Thoracic aorta (tissue), 2 donors: ENCODE data around the gene TRMT1. TPM values are rescaled to one million over a fixed set of nuclear protein-coding genes. Genes with fewer than 3 reads are reported as not detected.
A peak's percentile ranks its signal among the peaks of the same experiment; 100 is the strongest.

Experiments
- ATAC-seq: fragments of 150-250 bp; one replicate; pipeline ENCODE4 v1.8.0; 2017; ENCODE audit warnings: low read depth; ENCODE audit not compliant: insufficient number of reproducible peaks, low FRiP score
- DNase-seq: peaks from one replicate; pipeline ENCODE4 v3.0.0-alpha.2; 2020; ENCODE audit warnings: low spot score
- H3K27ac ChIP-seq, 2 donors: fragments of 200-600 bp; sonication (generic); 1 replicate in 1 of 2; 2 replicates in 1 of 2; pipeline ENCODE4 v1.5.1; 2016; ENCODE audit warnings: mild to moderate bottlenecking in 2 of 2, moderate library complexity in 2 of 2
- H3K27me3 ChIP-seq: fragments of 200-600 bp; sonication (generic); replicated peaks from 2 replicates; pipeline ENCODE4 v1.6.0; 2016; ENCODE audit warnings: mild to moderate bottlenecking; ENCODE audit not compliant: insufficient read depth
- H3K36me3 ChIP-seq: fragments of 200-600 bp; sonication (generic); one replicate; pipeline ENCODE4 v1.5.1; 2016
- H3K4me1 ChIP-seq, 2 donors: fragments of 200-600 bp; sonication (generic); 1 replicate in 1 of 2; 2 replicates in 1 of 2; pipeline versions ENCODE4 v1.5.1 to v1.6.0; 2016; ENCODE audit warnings: low read depth in 2 of 2, mild to moderate bottlenecking in 1 of 2; ENCODE audit not compliant: control insufficient read depth in 1 of 2
- H3K4me3 ChIP-seq: fragments of 200-600 bp; sonication (generic); 2 replicates; pipeline ENCODE4 v1.5.1; 2016; ENCODE audit warnings: mild to moderate bottlenecking
- H3K9me3 ChIP-seq: fragments of 200-600 bp; sonication (generic); 2 replicates; pipeline ENCODE4 v1.5.1; 2016
- CTCF ChIP-seq: fragments of 200-600 bp; sonication (generic); IDR thresholded peaks from one replicate; pipeline ENCODE4 v1.5.1; 2019; ENCODE audit warnings: antibody characterized with exemption
- total RNA-seq, 2 donors: library from RNA; depleted of rRNA; stranded (reverse); fragments of >200 nt; gene quantifications; one replicate each; pipeline versions ENCODE4 v1.1.0 to v1.2.3, GENCODE V29; 2016

TRMT1 gene
- total RNA-seq, 2 donors from 2014 or later, result 35.3 to 52.3 TPM

- H3K4me1 ChIP-seq, result peaks cover 41 to 87% of the 10 kb centered on the region in 2 donors
- no peak for ATAC-seq
- peaks cover 36% of the 10 kb centered on the region for H3K36me3 ChIP-seq
- no peak for TF ChIP-seq CTCF
- no peak for DNase-seq
- H3K27ac ChIP-seq, result peak overlapping the region; percentile 88 to 90
- H3K27me3 ChIP-seq, result no peaks in the 10 kb centered on the region
- no peak overlapping the region for H3K4me3 ChIP-seq
- H3K9me3 ChIP-seq, result no peaks in the 10 kb centered on the region
Observed at GRCh38 chr19:13077240-13077639, 39.3 kb downstream of the TRMT1 start.

GRCh38 chr19:13076787-13077186 is 39.8 kb downstream of the TRMT1 start:
- H3K27ac ChIP-seq, result peak overlapping the region; percentile 88 to 90
- peaks cover 36% of the 10 kb centered on the region for H3K36me3 ChIP-seq
- DNase-seq, result no peak
- H3K9me3 ChIP-seq, result no peaks in the 10 kb centered on the region
- no peak overlapping the region for H3K4me3 ChIP-seq
- TF ChIP-seq CTCF, result no peak
- H3K4me1 ChIP-seq, result peaks cover 39 to 87% of the 10 kb centered on the region in 2 donors
- H3K27me3 ChIP-seq, result no peaks in the 10 kb centered on the region
- no peak for ATAC-seq

GRCh38 chr19:13076320-13076719 is 40.2 kb downstream of the TRMT1 start:
- H3K4me3 ChIP-seq, result no peak overlapping the region
- no peaks in the 10 kb centered on the region for H3K9me3 ChIP-seq
- H3K27me3 ChIP-seq, result no peaks in the 10 kb centered on the region
- peaks cover 31% of the 10 kb centered on the region for H3K36me3 ChIP-seq
- peaks cover 36 to 87% of the 10 kb centered on the region in 2 donors for H3K4me1 ChIP-seq
- no peak for TF ChIP-seq CTCF
- ATAC-seq (no peak), DNase-seq (no peak)
- H3K27ac ChIP-seq, result peak overlapping the region; percentile 88 to 90

GRCh38 chr19:13074378-13074777 is 42.2 kb downstream of the TRMT1 start:
- no peak for ATAC-seq
- H3K27ac ChIP-seq, result peak overlapping the region; percentile 99 to 100
- H3K36me3 ChIP-seq, result peaks cover 21% of the 10 kb centered on the region
- peaks cover 40 to 95% of the 10 kb centered on the region in 2 donors for H3K4me1 ChIP-seq
- H3K4me3 ChIP-seq, result no peak overlapping the region
- H3K9me3 ChIP-seq, result no peaks in the 10 kb centered on the region
- no peaks in the 10 kb centered on the region for H3K27me3 ChIP-seq
- DNase-seq, result no peak
- TF ChIP-seq CTCF, result no peak

GRCh38 chr19:13073263-13073662 is 43.3 kb downstream of the TRMT1 start:
- peak overlapping the region; percentile 99 to 100 for H3K27ac ChIP-seq
- H3K9me3 ChIP-seq, result no peaks in the 10 kb centered on the region
- H3K27me3 ChIP-seq, result no peaks in the 10 kb centered on the region
- no peak for TF ChIP-seq CTCF
- ATAC-seq (no peak), DNase-seq (no peak)
- H3K4me3 ChIP-seq, result no peak overlapping the region
- peaks cover 21% of the 10 kb centered on the region for H3K36me3 ChIP-seq
- H3K4me1 ChIP-seq, result peaks cover 40 to 95% of the 10 kb centered on the region in 2 donors
